ENCODE measurements around the gene CTCF.

Gene CTCF

GRCh38 chr16:67663877-67664222 is 101.5 kb downstream of the CTCF start:
- no peak for DNase-seq (ENCODE audit: low read depth in 2 of 2, low spot score in 1 of 2)

GRCh38 chr16:67664258-67664657 is 101.9 kb downstream of the CTCF start:
- DNase-seq (ENCODE audit: low read depth in 2 of 2, low spot score in 1 of 2) = no peak

GRCh38 chr16:67664871-67665270 is 102.5 kb downstream of the CTCF start:
- DNase-seq (ENCODE audit: low read depth in 2 of 2, low spot score in 1 of 2) = no peak

GRCh38 chr16:67665598-67665997 is 103.3 kb downstream of the CTCF start:
- no peak for DNase-seq (ENCODE audit: low read depth in 2 of 2, low spot score in 1 of 2)

- no peak for DNase-seq (ENCODE audit: low read depth in 2 of 2, low spot score in 1 of 2)
Observed at GRCh38 chr16:67666032-67666551, 103.8 kb downstream of the CTCF start.

- peak; percentile 50 to 66 for DNase-seq (ENCODE audit: low read depth in 2 of 2, low spot score in 1 of 2)
Observed at GRCh38 chr16:67666559-67667452, 104.5 kb downstream of the CTCF start, which contains the start of the genes C16orf86 and ENKD1. TSS of gene C16orf86 (plus strand) at chr16:67666814. CDS start at chr16:67666971, 157 bp downstream. TSS of gene ENKD1 (minus strand) at chr16:67666750. CDS start at chr16:67666442, 308 bp downstream.

GRCh38 chr16:67667453-67667816 is 105.1 kb downstream of the CTCF start:
- DNase-seq (ENCODE audit: low read depth in 2 of 2, low spot score in 1 of 2) = no peak

GRCh38 chr16:67667817-67668494 is 105.6 kb downstream of the CTCF start:
- peak; percentile 29 to 60 for DNase-seq (ENCODE audit: low read depth in 2 of 2, low spot score in 1 of 2)

- no peak for DNase-seq (ENCODE audit: low read depth in 2 of 2, low spot score in 1 of 2)
Observed at GRCh38 chr16:67668495-67669157, 106.3 kb downstream of the CTCF start.

- DNase-seq (ENCODE audit: low read depth in 2 of 2, low spot score in 1 of 2) = no peak
Observed at GRCh38 chr16:67669499-67670101, 107.3 kb downstream of the CTCF start.

GRCh38 chr16:67672306-67672705 is 110.0 kb downstream of the CTCF start:
- DNase-seq (ENCODE audit: low read depth in 2 of 2, low spot score in 1 of 2) = no peak

GRCh38 chr16:67672739-67673662 is 110.7 kb downstream of the CTCF start:
- DNase-seq (ENCODE audit: low read depth in 2 of 2, low spot score in 1 of 2) = peak in 1 of 2 donors; percentile 21

GRCh38 chr16:67673712-67674580 is 111.6 kb downstream of the CTCF start:
- no peak for DNase-seq (ENCODE audit: low read depth in 2 of 2, low spot score in 1 of 2)

GRCh38 chr16:67674851-67675578 is 112.7 kb downstream of the CTCF start:
- no peak for DNase-seq (ENCODE audit: low read depth in 2 of 2, low spot score in 1 of 2)

- DNase-seq (ENCODE audit: low read depth in 2 of 2, low spot score in 1 of 2) = no peak
Observed at GRCh38 chr16:67675579-67675935, 113.2 kb downstream of the CTCF start.

GRCh38 chr16:67675999-67676398 is 113.7 kb downstream of the CTCF start:
- no peak for DNase-seq (ENCODE audit: low read depth in 2 of 2, low spot score in 1 of 2)

GRCh38 chr16:67676516-67676915 is 114.2 kb downstream of the CTCF start:
- no peak for DNase-seq (ENCODE audit: low read depth in 2 of 2, low spot score in 1 of 2)

GRCh38 chr16:67676939-67677338 is 114.6 kb downstream of the CTCF start:
- no peak for DNase-seq (ENCODE audit: low read depth in 2 of 2, low spot score in 1 of 2)

- no peak for DNase-seq (ENCODE audit: low read depth in 2 of 2, low spot score in 1 of 2)
Observed at GRCh38 chr16:67677712-67678111, 115.4 kb downstream of the CTCF start.
